Measurements from ENCODE around the gene HYI. TPM values are rescaled to one million over a fixed set of nuclear protein-coding genes. Genes with fewer than 3 reads are reported as not detected.
A peak's percentile ranks its signal among the peaks of the same experiment; 100 is the strongest.

The HYI gene
- total and polyA plus RNA-seq, 10 donors = 23.2 to 67.2 (median 40.7) TPM

DNA sequence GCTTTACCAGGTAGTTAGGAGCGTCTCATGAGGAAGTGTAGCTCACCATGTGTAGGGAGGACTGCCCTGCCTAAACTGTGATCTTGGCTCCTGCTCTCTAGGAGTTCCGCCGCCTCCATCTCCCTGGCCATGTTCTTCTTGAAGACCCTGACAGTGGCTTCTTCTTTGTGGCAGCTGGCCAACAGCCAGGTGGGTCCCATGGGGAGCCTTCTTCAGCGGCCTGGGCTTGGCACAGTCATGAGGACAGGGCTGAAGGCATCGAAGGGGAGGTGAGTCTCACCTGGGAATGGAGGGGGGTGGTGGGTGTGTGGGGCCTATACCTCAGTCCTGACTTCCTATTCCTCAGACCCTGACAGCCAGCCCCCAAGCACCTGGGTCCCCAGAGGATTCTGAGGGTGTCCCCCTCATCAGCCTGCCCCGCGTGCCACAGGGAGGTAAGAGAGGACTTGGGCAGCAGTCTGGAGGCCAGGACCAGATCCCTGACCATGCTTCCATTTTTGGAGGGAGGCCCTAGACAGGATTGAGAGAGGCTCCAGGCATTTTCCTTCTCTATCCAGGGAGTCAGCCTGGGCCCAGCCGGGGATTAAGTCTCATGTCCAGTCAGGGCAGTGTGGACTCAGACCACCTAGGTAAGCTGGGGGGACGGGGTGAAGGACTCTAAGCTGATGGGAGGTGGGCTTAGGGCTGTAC is 21.4 kb downstream of the HYI start:
- H3K9me3 ChIP-seq = no peaks in the 10 kb centered on the region
- DNase-seq = peak; percentile 67
- WGBS, 5 donors = 95 to 99% (median 97%) methylated on average over 8 to 9 of the region's 9 CpGs
- TF ChIP-seq, protein P1, sequence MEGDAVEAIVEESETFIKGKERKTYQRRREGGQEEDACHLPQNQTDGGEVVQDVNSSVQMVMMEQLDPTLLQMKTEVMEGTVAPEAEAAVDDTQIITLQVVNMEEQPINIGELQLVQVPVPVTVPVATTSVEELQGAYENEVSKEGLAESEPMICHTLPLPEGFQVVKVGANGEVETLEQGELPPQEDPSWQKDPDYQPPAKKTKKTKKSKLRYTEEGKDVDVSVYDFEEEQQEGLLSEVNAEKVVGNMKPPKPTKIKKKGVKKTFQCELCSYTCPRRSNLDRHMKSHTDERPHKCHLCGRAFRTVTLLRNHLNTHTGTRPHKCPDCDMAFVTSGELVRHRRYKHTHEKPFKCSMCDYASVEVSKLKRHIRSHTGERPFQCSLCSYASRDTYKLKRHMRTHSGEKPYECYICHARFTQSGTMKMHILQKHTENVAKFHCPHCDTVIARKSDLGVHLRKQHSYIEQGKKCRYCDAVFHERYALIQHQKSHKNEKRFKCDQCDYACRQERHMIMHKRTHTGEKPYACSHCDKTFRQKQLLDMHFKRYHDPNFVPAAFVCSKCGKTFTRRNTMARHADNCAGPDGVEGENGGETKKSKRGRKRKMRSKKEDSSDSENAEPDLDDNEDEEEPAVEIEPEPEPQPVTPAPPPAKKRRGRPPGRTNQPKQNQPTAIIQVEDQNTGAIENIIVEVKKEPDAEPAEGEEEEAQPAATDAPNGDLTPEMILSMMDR (IDR thresholded peaks at IDR 0.05 in 8 of 11, conservative IDR thresholded peaks at IDR 0.05 in 3 of 11) = no peak
- TF ChIP-seq POLR2AphosphoS5 (IDR thresholded peaks at IDR 0.05) (no peak), POLR2A (IDR thresholded peaks at IDR 0.05) (no peak)
- H3K36me3 ChIP-seq = peaks cover 0 to 100% (median 72%) of the 10 kb centered on the region in 6 donors
- H3K4me3 ChIP-seq = no peak overlapping the region
- intact Hi-C loops (cut with DNase I; ENCODE audit: low total_unique reads) = no loop called here
- no peaks in the 10 kb centered on the region for H3K27me3 ChIP-seq (replicated peaks in 1 of 7)
- H3K4me1 ChIP-seq = peaks cover 0 to 27% (median 0%) of the 10 kb centered on the region in 6 donors
- H3K27ac ChIP-seq = no peak overlapping the region

DNA sequence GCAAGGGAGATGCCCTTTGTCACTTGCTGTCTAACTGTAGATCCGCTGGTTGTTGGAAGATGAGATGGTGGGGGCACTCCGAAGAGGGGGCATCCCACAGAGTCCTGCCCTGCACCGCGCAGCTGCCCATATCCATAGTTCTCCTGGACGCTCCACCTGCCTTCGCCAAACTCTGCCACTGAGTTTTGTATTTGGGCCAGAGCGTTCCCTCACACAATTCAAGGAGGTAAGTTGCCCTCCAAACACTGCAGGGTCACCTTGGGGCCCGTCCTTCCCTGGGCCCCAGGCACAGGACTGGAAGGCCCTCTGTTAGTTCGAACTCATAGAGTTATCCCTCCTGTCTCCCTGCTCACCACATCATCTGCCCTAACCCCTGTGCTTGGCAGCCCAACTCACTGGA is 22.1 kb downstream of the HYI start:
- Histone ChIP-seq H3K9me3 (no peaks in the 10 kb centered on the region), H3K36me3 (peaks cover 0 to 100% (median 78%) of the 10 kb centered on the region in 6 donors), H3K4me1 (peaks cover 0 to 23% (median 0%) of the 10 kb centered on the region in 6 donors), H3K27ac (no peak overlapping the region), H3K27me3 (replicated peaks in 1 of 7) (no peaks in the 10 kb centered on the region), H3K4me3 (no peak overlapping the region)
- DNase-seq = peak; percentile 30
- intact Hi-C loops (cut with DNase I; ENCODE audit: low total_unique reads) = no loop called here
- TF ChIP-seq POLR2AphosphoS5 (IDR thresholded peaks at IDR 0.05) (no peak), POLR2A (IDR thresholded peaks at IDR 0.05) (no peak)
- TF ChIP-seq, protein P1 (IDR thresholded peaks at IDR 0.05 in 8 of 11, conservative IDR thresholded peaks at IDR 0.05 in 3 of 11) = no peak
- 92 to 100% (median 95%) methylated on average over 8 to 9 of the region's 9 CpGs for WGBS, 5 donors

DNA sequence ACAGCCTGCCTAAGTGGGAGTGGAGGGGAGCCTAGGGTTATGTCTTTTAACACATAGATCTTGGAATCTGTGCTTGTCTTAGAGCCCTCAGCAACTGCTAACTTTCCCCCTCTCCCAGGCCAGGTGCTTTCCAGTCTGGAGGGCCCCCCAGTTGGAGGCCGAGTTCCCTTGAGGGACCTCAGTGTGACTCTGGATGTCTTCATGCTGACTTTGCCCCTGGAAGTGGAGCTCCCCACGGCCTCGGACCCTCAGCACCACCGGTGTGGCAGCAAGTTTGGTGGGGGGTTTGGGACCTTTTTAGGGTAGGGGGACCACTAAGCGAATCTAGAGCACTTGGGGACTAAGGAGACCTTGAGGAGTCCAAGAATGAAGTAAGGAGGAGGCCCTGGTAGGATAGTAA is 22.9 kb downstream of the HYI start:
- intact Hi-C loops (cut with DNase I; ENCODE audit: low total_unique reads) = no loop called here

DNA sequence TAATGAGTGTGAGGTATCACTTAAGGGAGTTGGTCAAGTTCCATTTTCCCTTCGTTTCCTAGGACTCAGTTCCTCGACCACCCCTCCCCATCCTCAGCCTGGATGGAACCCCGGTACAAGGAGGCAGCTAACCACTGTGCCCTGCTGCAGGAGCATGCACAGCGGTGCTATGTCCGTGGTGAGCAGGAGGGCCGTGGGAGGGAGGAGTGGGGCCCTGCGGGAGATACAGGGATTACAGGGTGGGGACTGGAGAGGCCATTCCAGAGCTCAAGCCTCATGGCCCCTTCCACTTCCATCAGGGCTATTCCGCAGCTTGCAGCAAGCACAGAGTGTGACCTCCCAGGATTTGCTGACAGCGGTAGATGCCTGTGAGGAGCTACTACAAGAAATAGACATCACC is 25.8 kb downstream of the HYI start:
- H3K4me1 ChIP-seq = no peaks in the 10 kb centered on the region
- H3K27ac ChIP-seq = no peak overlapping the region
- peaks cover 0 to 100% (median 94%) of the 10 kb centered on the region in 6 donors for H3K36me3 ChIP-seq
- no peaks in the 10 kb centered on the region for H3K27me3 ChIP-seq (replicated peaks in 1 of 7)
- peak; percentile 54 for DNase-seq
- H3K9me3 ChIP-seq = no peaks in the 10 kb centered on the region
- TF ChIP-seq, protein P1 (IDR thresholded peaks at IDR 0.05 in 8 of 11, conservative IDR thresholded peaks at IDR 0.05 in 3 of 11) = no peak
- TF ChIP-seq POLR2A (IDR thresholded peaks at IDR 0.05) = no peak
- peak in 1 of 3 donors; percentile 31 for TF ChIP-seq POLR2AphosphoS5 (IDR thresholded peaks at IDR 0.05)
- intact Hi-C loops (cut with DNase I; ENCODE audit: low total_unique reads) = no loop called here
- H3K4me3 ChIP-seq = no peak overlapping the region
- WGBS, 5 donors = 87 to 95% (median 93%) methylated on average over 6 to 9 of the region's 9 CpGs

More for the DNA sequence above, 22.9 kb downstream of the HYI start:
- peaks cover 0 to 100% (median 87%) of the 10 kb centered on the region in 6 donors for H3K36me3 ChIP-seq
- no peak overlapping the region for H3K27ac ChIP-seq
- H3K27me3 ChIP-seq (replicated peaks in 1 of 7) = no peaks in the 10 kb centered on the region
- H3K4me1 ChIP-seq = peaks cover 0 to 15% (median 0%) of the 10 kb centered on the region in 6 donors
- no peak for TF ChIP-seq POLR2A (IDR thresholded peaks at IDR 0.05)
- no peak for TF ChIP-seq POLR2AphosphoS5 (IDR thresholded peaks at IDR 0.05)
- TF ChIP-seq, protein P1 (IDR thresholded peaks at IDR 0.05 in 8 of 11, conservative IDR thresholded peaks at IDR 0.05 in 3 of 11) = no peak
- no peaks in the 10 kb centered on the region for H3K9me3 ChIP-seq
- H3K4me3 ChIP-seq = no peak overlapping the region
- peak; percentile 51 for DNase-seq
- WGBS, 5 donors = 92 to 97% (median 96%) methylated on average over 5 of the region's 5 CpGs

Measured in spleen (tissue), 11 donors.